GM23248 (cell line): ENCODE results near the gene TTC28. TPM values are rescaled to one million over a fixed set of nuclear protein-coding genes. Genes with fewer than 3 reads are reported as not detected.
A peak's percentile ranks its signal among the peaks of the same experiment; 100 is the strongest.

Experiments
- DNase-seq: peaks from one replicate; pipeline ENCODE4 v3.0.0-alpha.2; 2015
- H2AFZ ChIP-seq: fragments of 200-600 bp; sonication (generic); 2 replicates; pipeline ENCODE4 v1.6.1; 2016; ENCODE audit warnings: antibody characterized with exemption
- H3F3A ChIP-seq: fragments of 200-600 bp; sonication (generic); 2 replicates; pipeline ENCODE4 v1.6.1; 2016; ENCODE audit warnings: mild to moderate bottlenecking, antibody characterized with exemption, mixed run types; ENCODE audit not compliant: insufficient read depth
- H3K27ac ChIP-seq: fragments of 200-600 bp; sonication (generic); 2 replicates; pipeline ENCODE4 v1.5.1; 2016; ENCODE audit warnings: mild to moderate bottlenecking
- H3K27me3 ChIP-seq: fragments of 200-600 bp; sonication (generic); replicated peaks from 2 replicates; pipeline ENCODE4 v1.6.1; 2016; ENCODE audit warnings: mild to moderate bottlenecking; ENCODE audit not compliant: insufficient read depth
- H3K36me3 ChIP-seq: fragments of 200-600 bp; sonication (generic); 2 replicates; pipeline ENCODE4 v1.6.1; 2016; ENCODE audit warnings: low read depth, mild to moderate bottlenecking
- H3K4me1 ChIP-seq: fragments of 200-600 bp; sonication (generic); 2 replicates; pipeline ENCODE4 v1.6.1; 2016; ENCODE audit warnings: mild to moderate bottlenecking; ENCODE audit not compliant: insufficient read depth
- H3K4me2 ChIP-seq: fragments of 200-600 bp; sonication (generic); one replicate; pipeline ENCODE4 v1.6.1; 2016; ENCODE audit warnings: mild to moderate bottlenecking; ENCODE audit not compliant: unreplicated experiment
- H3K4me3 ChIP-seq: fragments of 200-600 bp; sonication (generic); 2 replicates; pipeline ENCODE4 v1.5.1; 2016; ENCODE audit warnings: mild to moderate bottlenecking
- H3K79me2 ChIP-seq: fragments of 200-600 bp; sonication (generic); 2 replicates; pipeline ENCODE4 v1.6.1; 2016; ENCODE audit warnings: mild to moderate bottlenecking; ENCODE audit not compliant: insufficient read depth
- H3K9ac ChIP-seq: fragments of 200-600 bp; sonication (generic); 2 replicates; pipeline ENCODE4 v1.6.1; 2016; ENCODE audit warnings: mild to moderate bottlenecking
- H3K9me2 ChIP-seq: fragments of 200-600 bp; sonication (generic); 2 replicates; pipeline ENCODE4 v1.6.1; 2016; ENCODE audit warnings: mixed run types, mild to moderate bottlenecking, moderate library complexity; ENCODE audit not compliant: insufficient read depth
- H3K9me3 ChIP-seq: fragments of 200-600 bp; sonication (generic); one replicate; pipeline ENCODE4 v1.6.1; 2017; ENCODE audit warnings: low read depth
- H4K20me1 ChIP-seq: fragments of 200-600 bp; sonication (generic); 2 replicates; pipeline ENCODE4 v1.6.0; 2016; ENCODE audit not compliant: insufficient read depth
- EZH2 ChIP-seq: fragments of 200-600 bp; sonication (generic); IDR thresholded peaks from 2 replicates; pipeline ENCODE4 v1.6.1; 2018; ENCODE audit warnings: antibody characterized with exemption, mild to moderate bottlenecking; ENCODE audit not compliant: insufficient read depth, poor library complexity, severe bottlenecking
- EZH2phosphoT487 ChIP-seq: fragments of 200-600 bp; sonication (generic); IDR thresholded peaks from 2 replicates; pipeline ENCODE4 v1.6.1; 2018; ENCODE audit warnings: antibody characterized with exemption, moderate library complexity, mild to moderate bottlenecking, low read depth; ENCODE audit not compliant: insufficient read depth
- WGBS, 2 experiments: methylation state at CpG; one replicate each; pipeline ENCODE4 v1.1.6; 2015 to 2017; ENCODE audit warnings: low lambda C conversion rate in 2 of 2, low coverage in 1 of 2; ENCODE audit errors: missing lambda C conversion rate in 2 of 2; 5-methylcytosine and 5-hydroxymethylcytosine counted together
- in situ Hi-C: fragments of 300-500 bp; cut with MboI; formaldehyde crosslinking; loops from 2 replicates; pipeline ENCODE4 v1.15.0; 2020
- polyA plus RNA-seq: library from polyadenylated mRNA; unstranded; fragments of >200 nt; fragmentation: Nextera tagmentation; extraction: Ambion mirVana; gene quantifications from 2 replicates; pipeline ENCODE4 v1.2.1, GENCODE V29; 2016
- total RNA-seq: library from RNA; depleted of rRNA; stranded (reverse); fragments of >200 nt; shearing (Covaris generic); gene quantifications from 2 replicates; pipeline ENCODE4 v1.2.3, GENCODE V29; 2014

Gene TTC28
- total and polyA plus RNA-seq, 2 experiments from 2014 or later, result 12.5 to 41.9 TPM

- H3K4me3 ChIP-seq, result no peak overlapping the region
- H4K20me1 ChIP-seq, result no peaks in the 10 kb centered on the region
- H3K4me1 ChIP-seq, result peaks cover 14% of the 10 kb centered on the region
- H3K9me3 ChIP-seq, result no peaks in the 10 kb centered on the region
- H3K36me3 ChIP-seq, result no peaks in the 10 kb centered on the region
- WGBS, 2 experiments, result 76 to 82% methylated on average over 6 of the region's 6 CpGs
- H3K27ac ChIP-seq, result no peak overlapping the region
- peak; percentile 42 for DNase-seq
- no peak overlapping the region for H3K9ac ChIP-seq
- no peaks in the 10 kb centered on the region for H3K9me2 ChIP-seq
- H3K79me2 ChIP-seq, result 0 out of 2 replicates have a peak, but pooled peaks cover 3% of the 10 kb centered on the region
- H3K27me3 ChIP-seq, result no peaks in the 10 kb centered on the region
- H2AFZ ChIP-seq, result no peak overlapping the region
- H3K4me2 ChIP-seq, result no peak overlapping the region
- in situ Hi-C loops, result no loop called here
- TF ChIP-seq EZH2phosphoT487 (no peak), EZH2 (no peak)
- H3F3A ChIP-seq, result peaks cover 4% of the 10 kb centered on the region; the same call in 1 of the 2 replicates
Measured at GRCh38 chr22:28148816-28149465, 530.7 kb downstream of the TTC28 start.

- Histone ChIP-seq H3K4me3 (no peak overlapping the region), H2AFZ (no peak overlapping the region), H3K27me3 (no peaks in the 10 kb centered on the region), H3K4me1 (peaks cover 29% of the 10 kb centered on the region), H3K9ac (no peak overlapping the region), H3K36me3 (no peaks in the 10 kb centered on the region), H3F3A (peaks cover 18% of the 10 kb centered on the region), H3K79me2 (0 out of 2 replicates have a peak, but pooled peaks cover 3% of the 10 kb centered on the region), H3K9me3 (no peaks in the 10 kb centered on the region), H3K4me2 (no peak overlapping the region), H4K20me1 (no peaks in the 10 kb centered on the region), H3K27ac (no peak overlapping the region), H3K9me2 (no peaks in the 10 kb centered on the region)
- 93 to 95% methylated on average over 2 of the region's 2 CpGs for WGBS, 2 experiments
- TF ChIP-seq EZH2 (no peak), EZH2phosphoT487 (no peak)
- in situ Hi-C loops, result no loop called here
- DNase-seq, result no peak
Measured at GRCh38 chr22:28147401-28147800, 532.2 kb downstream of the TTC28 start.

DNA sequence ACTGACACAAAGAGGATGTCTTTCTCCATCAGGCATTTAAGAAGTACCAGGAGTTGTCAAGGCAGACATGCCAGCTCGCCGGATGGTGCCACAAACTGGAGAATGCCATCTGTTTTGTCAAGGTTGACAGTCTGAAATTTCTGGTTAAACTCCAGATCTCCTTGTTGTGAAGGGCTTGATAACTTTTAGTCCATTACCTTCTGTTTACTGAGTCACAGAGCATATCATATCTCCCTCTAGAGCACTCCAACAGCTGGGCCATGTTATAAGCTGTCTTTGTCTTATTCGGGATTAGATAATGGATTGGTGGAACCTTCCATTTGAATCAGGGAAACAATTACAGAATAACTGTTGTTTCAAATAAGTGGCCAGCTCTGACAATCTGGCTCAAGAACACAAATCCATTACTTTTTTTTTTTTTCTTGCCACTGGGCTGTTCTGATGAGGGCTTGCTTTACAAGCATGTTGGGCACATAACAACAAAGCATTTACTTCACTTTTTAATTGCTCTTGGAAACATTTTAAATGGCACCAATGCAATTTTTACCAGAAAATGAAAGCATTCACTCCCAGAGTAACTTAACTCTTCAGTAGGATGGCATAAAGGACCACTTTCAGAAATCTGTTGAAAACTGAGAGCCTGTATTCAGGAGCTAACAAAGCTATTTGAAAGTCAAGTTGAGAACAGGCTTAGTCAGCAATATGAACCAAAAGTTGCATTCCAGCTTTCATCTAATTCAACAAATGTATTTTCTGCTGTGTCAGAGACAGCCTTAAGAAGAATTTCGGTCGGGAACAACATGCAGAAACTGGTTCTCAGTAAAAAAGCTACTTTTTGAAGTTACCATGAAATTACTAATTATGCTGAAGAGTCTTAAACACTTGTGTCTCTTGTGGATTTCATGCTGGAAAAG is 533.0 kb downstream of the TTC28 start:
- DNase-seq, result peak; percentile 15
- no peak for TF ChIP-seq EZH2
- Histone ChIP-seq H3K9me3 (no peaks in the 10 kb centered on the region), H3K4me2 (no peak overlapping the region), H3K9ac (no peak overlapping the region), H3K4me1 (peaks cover 36% of the 10 kb centered on the region), H3K27me3 (no peaks in the 10 kb centered on the region), H3K79me2 (no peaks in the 10 kb centered on the region), H2AFZ (no peak overlapping the region), H3K4me3 (no peak overlapping the region), H3F3A (peaks cover 24% of the 10 kb centered on the region), H3K27ac (no peak overlapping the region), H3K9me2 (no peaks in the 10 kb centered on the region), H4K20me1 (no peaks in the 10 kb centered on the region), H3K36me3 (no peaks in the 10 kb centered on the region)
- 57 to 61% methylated on average over 5 of the region's 5 CpGs for WGBS, 2 experiments
- in situ Hi-C loops, result no loop called here

DNA sequence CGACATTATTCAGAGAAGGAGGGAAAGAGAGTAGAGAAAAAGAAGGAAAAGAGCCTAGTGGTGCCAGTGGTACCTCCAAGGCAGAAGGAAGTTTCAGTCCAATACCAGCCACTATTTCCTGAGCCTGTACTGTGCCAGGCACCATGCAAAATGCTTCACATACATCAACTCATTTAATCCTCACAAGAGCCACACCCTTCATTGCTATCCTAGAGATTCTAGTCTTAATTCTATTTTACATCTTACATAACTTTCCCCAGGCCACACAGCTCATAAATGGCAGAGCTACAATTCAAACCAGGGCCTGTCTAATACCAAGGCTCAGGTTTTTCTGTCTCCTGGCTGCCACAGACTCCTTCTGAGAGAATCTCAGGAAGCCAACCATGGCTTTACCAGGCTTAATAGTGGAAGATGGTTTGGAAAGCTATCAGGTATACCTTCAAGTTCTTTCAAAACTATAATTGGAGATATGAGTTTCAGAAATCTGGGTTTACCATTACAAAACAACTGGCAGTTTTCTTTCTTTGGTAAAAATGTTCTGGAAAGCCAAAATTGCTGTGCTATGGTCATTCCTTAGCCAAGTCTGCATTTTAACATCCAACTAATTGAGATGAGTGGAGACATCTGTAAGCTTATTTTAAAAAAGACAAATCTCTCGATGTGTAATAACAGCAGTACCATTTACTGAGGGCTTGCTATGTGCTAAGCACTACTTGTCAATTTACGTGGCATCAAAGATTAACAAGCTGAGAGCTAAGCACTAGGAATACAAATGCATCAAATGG is 535.5 kb downstream of the TTC28 start:
- Histone ChIP-seq H3F3A (peaks cover 46% of the 10 kb centered on the region), H3K4me3 (no peak overlapping the region), H3K9me2 (no peaks in the 10 kb centered on the region), H3K27me3 (no peaks in the 10 kb centered on the region), H3K9ac (no peak overlapping the region), H3K9me3 (no peaks in the 10 kb centered on the region), H2AFZ (no peak overlapping the region), H3K27ac (no peak overlapping the region), H3K4me1 (peaks cover 58% of the 10 kb centered on the region), H4K20me1 (no peaks in the 10 kb centered on the region), H3K36me3 (no peaks in the 10 kb centered on the region), H3K79me2 (no peaks in the 10 kb centered on the region), H3K4me2 (peak overlapping the region; percentile 76)
- in situ Hi-C loops, result no loop called here
- DNase-seq, result no peak
- TF ChIP-seq EZH2phosphoT487, result no peak
- TF ChIP-seq EZH2, result no peak
- 74 to 84% methylated on average over 3 of the region's 3 CpGs for WGBS, 2 experiments
